Neural cell (in vitro differentiated cells): ENCODE results near the gene SLFN11.

Experiments used
- CTCF ChIP-seq: fragments of 450-650 bp; IDR thresholded peaks from 2 replicates; pipeline ENCODE4 v1.5.1; 2014; ENCODE audit warnings: antibody characterized with exemption, mild to moderate bottlenecking, moderate library complexity; ENCODE audit not compliant: poor library complexity, severe bottlenecking
- EZH2 ChIP-seq: fragments of 200-600, 300-800 bp; shearing (Covaris generic), sonication (generic); IDR thresholded peaks from 2 replicates; pipeline ENCODE4 v1.6.1; 2014; ENCODE audit warnings: antibody characterized with exemption, low read length, borderline replicate concordance, mild to moderate bottlenecking; ENCODE audit not compliant: insufficient read depth, poor library complexity, severe bottlenecking
- POLR2AphosphoS5 ChIP-seq: IDR thresholded peaks from 2 replicates; pipeline ENCODE4 v1.6.1; 2012
- RAD21 ChIP-seq: fragments of 450-650 bp; conservative IDR thresholded peaks from 2 replicates; pipeline ENCODE4 v1.6.1; 2014; ENCODE audit warnings: antibody characterized with exemption, mild to moderate bottlenecking, moderate library complexity
- SMC3 ChIP-seq: fragments of 450-650 bp; conservative IDR thresholded peaks from 2 replicates; pipeline ENCODE4 v1.6.1; 2014; ENCODE audit warnings: antibody characterized with exemption, mild to moderate bottlenecking, moderate library complexity; ENCODE audit not compliant: poor library complexity
- TAF1 ChIP-seq: IDR thresholded peaks from 2 replicates; pipeline ENCODE4 v1.6.1; 2012; ENCODE audit warnings: low read depth

- TF ChIP-seq CTCF: no peak
- no peak for TF ChIP-seq EZH2
- no peak for TF ChIP-seq POLR2AphosphoS5
- TF ChIP-seq RAD21: no peak
- TF ChIP-seq TAF1: no peak
- TF ChIP-seq SMC3: no peak
Observed at GRCh38 chr17:35390156-35390555, 16.7 kb upstream of the SLFN11 start.
